ENCODE data around the gene AHCYL2.
"Not testable (repeated sequence)": the region's sequence is repeated elsewhere in the genome, so short reads cannot be mapped to it uniquely, and the experiment has no call there.

Gene AHCYL2

DNA sequence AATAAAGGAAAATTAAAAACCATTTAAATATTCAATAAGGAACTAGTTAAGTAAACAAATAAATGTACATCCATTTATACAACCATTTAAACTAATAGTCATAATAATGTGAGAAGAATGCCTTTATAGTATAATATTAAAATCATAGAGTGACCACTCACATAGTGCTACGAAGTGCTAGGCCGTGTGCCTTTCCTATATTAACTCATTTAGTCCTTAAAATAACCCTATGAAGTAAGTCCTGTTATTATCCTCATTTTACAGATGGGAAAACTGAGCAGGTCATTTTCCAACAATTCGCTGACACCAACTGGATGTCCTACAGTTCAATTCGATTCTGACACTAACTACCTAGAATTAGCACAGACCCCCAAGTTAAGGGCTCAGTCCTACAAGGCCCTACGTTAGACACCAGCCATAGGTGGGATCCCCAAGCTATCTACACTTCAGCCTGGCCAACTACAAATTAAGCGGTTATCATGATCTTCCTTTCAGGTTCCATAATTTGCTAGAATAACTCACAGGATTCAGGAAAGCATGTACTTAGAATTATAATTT, 213.5 kb downstream of the AHCYL2 start:
- peaks cover 4% of the 10 kb centered on the region for H3K27me3 ChIP-seq (ENCODE audit: control insufficient read depth, insufficient read depth, low read length)
- H3K27ac ChIP-seq (ENCODE audit: low read depth, low read length) = no peak overlapping the region
- H3K9ac ChIP-seq (ENCODE audit: low read length) = no peak overlapping the region
- no peaks in the 10 kb centered on the region for H3K36me3 ChIP-seq (ENCODE audit: control insufficient read depth, insufficient read depth, low read length)
- no peak overlapping the region for H3K4me3 ChIP-seq (ENCODE audit: low read length)
- H3K4me1 ChIP-seq (ENCODE audit: control insufficient read depth, insufficient read depth, low read length) = no peaks in the 10 kb centered on the region

DNA sequence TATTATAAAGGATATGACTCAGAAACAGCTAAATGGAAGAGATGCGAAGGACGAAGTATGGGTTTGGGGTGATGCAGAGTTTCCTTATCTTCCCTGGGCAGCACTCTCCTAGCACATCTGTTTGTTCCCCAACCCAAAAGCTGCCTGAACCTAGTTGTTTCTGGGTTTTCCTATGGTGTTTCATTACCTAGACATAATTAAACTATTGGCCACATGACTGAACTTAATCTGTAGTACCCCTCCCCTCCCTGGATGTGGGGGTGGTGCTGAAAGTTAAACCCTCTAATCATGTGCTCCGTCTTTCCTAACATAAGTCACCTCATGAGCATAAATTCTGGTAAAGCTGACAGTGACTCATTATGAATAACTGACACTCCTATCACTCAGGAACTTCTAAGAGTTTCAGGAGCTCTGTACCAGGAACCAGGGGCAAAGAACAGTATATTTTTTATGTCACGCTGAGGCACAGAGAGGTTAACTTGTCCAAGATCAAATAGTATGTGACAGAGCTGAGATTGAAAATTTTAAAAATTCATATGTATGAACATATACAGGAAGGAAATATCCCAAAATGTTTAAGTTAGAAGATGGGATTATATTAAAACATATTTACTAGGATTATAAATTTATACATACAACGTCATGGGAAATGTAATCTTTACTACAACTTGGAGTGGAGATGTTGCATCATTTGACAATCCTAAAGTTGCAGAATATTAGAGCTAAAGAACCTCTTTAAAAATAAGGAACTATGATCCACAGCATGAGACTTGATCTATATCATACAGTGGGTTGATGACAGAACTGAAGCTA, 214.2 kb downstream of the AHCYL2 start:
- H3K4me3 ChIP-seq (ENCODE audit: low read length) = no peak overlapping the region
- no peak overlapping the region for H3K9ac ChIP-seq (ENCODE audit: low read length)
- H3K36me3 ChIP-seq (ENCODE audit: control insufficient read depth, insufficient read depth, low read length) = no peaks in the 10 kb centered on the region
- H3K27ac ChIP-seq (ENCODE audit: low read depth, low read length) = no peak overlapping the region
- H3K4me1 ChIP-seq (ENCODE audit: control insufficient read depth, insufficient read depth, low read length) = no peaks in the 10 kb centered on the region
- peaks cover 4% of the 10 kb centered on the region for H3K27me3 ChIP-seq (ENCODE audit: control insufficient read depth, insufficient read depth, low read length)

DNA sequence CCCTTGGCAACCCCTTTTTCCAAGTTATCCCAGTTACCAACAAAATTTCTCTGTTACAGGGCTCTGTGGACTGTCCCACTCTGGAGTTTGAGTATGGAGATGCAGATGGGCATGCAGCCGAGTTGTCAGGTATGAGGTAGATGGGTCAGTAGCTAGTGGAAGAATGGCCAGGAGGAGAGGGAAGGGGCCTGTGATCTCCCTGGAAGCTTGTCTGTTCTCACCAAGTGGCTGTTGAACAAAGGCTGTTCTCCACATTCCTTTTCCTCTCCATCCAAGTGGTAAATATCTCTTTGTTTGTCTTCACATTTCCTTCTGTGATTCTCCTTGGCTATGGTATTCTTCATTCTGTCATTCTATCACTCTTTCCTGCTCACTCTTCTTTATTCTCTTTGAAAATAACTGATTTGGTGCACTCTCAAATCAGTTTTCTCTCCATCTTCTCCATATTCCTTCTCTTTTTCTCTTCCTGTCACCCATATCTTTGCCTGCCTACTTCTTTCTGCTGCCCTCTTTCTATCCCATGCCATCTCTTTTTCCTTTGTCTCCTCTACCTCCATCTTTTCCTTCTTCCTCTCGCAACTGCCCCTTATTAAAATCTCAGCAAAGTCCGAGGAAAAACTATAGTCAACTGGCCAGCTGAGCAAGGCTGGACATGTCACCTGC, 215.3 kb downstream of the AHCYL2 start:
- H3K4me3 ChIP-seq (ENCODE audit: low read length) = no peak overlapping the region
- H3K27me3 ChIP-seq (ENCODE audit: control insufficient read depth, insufficient read depth, low read length) = peaks cover 4% of the 10 kb centered on the region
- no peaks in the 10 kb centered on the region for H3K36me3 ChIP-seq (ENCODE audit: control insufficient read depth, insufficient read depth, low read length)
- H3K27ac ChIP-seq (ENCODE audit: low read depth, low read length) = no peak overlapping the region
- no peaks in the 10 kb centered on the region for H3K4me1 ChIP-seq (ENCODE audit: control insufficient read depth, insufficient read depth, low read length)
- H3K9ac ChIP-seq (ENCODE audit: low read length) = no peak overlapping the region

DNA sequence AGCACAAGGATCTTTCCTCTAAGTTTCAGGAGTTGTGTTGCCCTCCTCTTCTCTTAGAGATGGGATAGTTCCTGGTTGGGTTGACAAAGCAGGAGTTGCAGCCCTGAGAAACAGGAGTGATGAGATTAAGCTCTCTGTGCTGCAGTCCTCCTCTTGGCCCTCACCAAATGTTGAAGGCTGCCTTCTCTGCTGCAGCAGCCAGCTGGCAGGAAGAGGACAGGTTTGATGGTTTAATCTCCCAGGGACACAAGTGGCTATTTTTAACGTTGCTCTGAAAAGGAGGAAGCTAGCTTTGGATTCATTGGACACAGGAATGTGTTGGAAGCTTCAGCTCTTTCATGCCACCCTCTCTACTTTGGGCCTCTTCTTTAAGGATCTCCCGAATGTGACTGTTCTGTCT, 218.8 kb downstream of the AHCYL2 start:
- H3K4me1 ChIP-seq (ENCODE audit: control insufficient read depth, insufficient read depth, low read length) = no peaks in the 10 kb centered on the region
- no peaks in the 10 kb centered on the region for H3K36me3 ChIP-seq (ENCODE audit: control insufficient read depth, insufficient read depth, low read length)
- H3K9ac ChIP-seq (ENCODE audit: low read length) = no peak overlapping the region
- H3K27me3 ChIP-seq (ENCODE audit: control insufficient read depth, insufficient read depth, low read length) = no peaks in the 10 kb centered on the region
- H3K4me3 ChIP-seq (ENCODE audit: low read length) = no peak overlapping the region
- no peak overlapping the region for H3K27ac ChIP-seq (ENCODE audit: low read depth, low read length)

DNA sequence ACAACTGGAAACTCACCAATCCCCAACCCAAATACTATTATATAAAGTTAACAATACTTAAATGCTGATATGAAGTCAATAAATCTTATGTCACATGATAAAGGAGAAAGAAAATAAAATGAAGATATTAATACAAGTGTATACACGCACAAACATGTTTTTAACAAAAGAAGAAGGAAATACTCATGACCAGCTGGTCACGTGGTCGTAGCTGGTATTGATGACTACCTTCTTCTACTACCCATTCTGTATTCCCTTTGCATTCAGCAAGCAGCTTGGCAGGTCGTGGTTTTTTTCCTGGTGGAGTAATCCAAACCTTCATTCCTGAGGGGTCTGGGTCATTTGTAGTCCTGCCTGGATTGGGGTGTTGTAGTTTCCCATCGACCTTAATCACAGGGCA, 219.9 kb downstream of the AHCYL2 start:
- H3K4me3 ChIP-seq (ENCODE audit: low read length); H3K4me1 ChIP-seq (ENCODE audit: control insufficient read depth, insufficient read depth, low read length); H3K27me3 ChIP-seq (ENCODE audit: control insufficient read depth, insufficient read depth, low read length); H3K27ac ChIP-seq (ENCODE audit: low read depth, low read length); H3K36me3 ChIP-seq (ENCODE audit: control insufficient read depth, insufficient read depth, low read length); H3K9ac ChIP-seq (ENCODE audit: low read length): not testable (repeated sequence)

DNA sequence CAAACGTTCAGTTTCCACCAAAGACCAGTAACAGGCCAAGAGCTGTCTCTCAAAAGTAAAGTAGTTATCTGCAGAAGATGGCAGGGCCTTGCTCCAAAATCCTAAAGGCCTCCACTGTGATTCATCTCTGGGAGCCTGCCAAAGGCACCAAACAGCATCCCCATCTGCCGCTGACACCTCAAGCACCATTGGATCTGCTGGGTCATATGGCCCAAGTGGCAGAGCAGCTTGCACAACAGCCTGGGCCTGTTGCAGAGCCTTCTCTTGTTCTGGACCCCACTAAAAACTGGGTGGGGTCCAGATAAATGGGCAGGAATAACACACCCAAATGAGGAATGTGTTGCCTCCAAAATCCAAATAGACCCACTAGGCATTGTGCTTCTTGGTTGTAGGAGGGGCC, 222.1 kb downstream of the AHCYL2 start:
- not testable (repeated sequence) for H3K4me1 ChIP-seq (ENCODE audit: control insufficient read depth, insufficient read depth, low read length); H3K4me3 ChIP-seq (ENCODE audit: low read length)

DNA sequence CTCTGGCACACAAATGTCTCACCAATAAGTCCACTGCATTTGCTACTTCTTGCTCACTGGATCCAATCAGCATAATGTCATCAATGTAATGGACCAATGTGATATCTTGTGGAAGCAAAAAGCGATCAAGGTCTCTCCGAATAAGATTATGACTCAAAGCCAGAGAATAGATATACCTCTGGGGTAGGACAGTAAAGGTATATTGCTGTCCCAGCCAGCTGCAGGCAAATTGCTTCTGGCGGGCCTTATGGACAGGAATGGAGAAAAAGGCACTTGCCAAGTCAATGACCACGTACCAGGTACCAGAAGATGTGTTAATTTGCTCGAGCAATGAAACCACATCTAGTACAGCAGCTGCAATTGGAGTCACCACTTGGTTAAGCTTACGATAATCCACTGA, 222.6 kb downstream of the AHCYL2 start:
- H3K4me3 ChIP-seq (ENCODE audit: low read length); H3K4me1 ChIP-seq (ENCODE audit: control insufficient read depth, insufficient read depth, low read length); H3K36me3 ChIP-seq (ENCODE audit: control insufficient read depth, insufficient read depth, low read length); H3K27ac ChIP-seq (ENCODE audit: low read depth, low read length); H3K27me3 ChIP-seq (ENCODE audit: control insufficient read depth, insufficient read depth, low read length); H3K9ac ChIP-seq (ENCODE audit: low read length): not testable (repeated sequence)

More for the DNA sequence above, 222.1 kb downstream of the AHCYL2 start:
- not testable (repeated sequence) for H3K27ac ChIP-seq (ENCODE audit: low read depth, low read length); H3K9ac ChIP-seq (ENCODE audit: low read length); H3K36me3 ChIP-seq (ENCODE audit: control insufficient read depth, insufficient read depth, low read length); H3K27me3 ChIP-seq (ENCODE audit: control insufficient read depth, insufficient read depth, low read length)

DNA sequence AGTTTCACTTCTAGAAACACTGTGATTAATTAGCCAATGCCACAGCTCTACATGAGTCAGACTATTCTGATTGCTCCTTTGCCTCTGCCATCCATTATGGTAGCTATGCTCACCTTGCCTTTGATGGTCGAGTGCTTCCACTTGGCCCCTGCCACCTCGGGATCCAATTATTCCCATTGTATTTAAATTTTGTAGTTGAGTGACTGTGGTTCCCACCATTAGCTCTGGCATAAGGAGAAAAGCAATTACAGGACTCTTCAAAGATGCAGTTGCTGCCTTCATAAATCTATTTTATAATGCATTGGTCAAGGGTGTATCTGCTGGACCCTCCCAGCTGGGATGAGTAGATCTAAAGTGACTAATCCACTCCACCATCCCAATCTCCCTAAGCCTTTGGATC, 223.8 kb downstream of the AHCYL2 start:
- H3K9ac ChIP-seq (ENCODE audit: low read length); H3K27ac ChIP-seq (ENCODE audit: low read depth, low read length); H3K27me3 ChIP-seq (ENCODE audit: control insufficient read depth, insufficient read depth, low read length); H3K4me1 ChIP-seq (ENCODE audit: control insufficient read depth, insufficient read depth, low read length); H3K4me3 ChIP-seq (ENCODE audit: low read length); H3K36me3 ChIP-seq (ENCODE audit: control insufficient read depth, insufficient read depth, low read length): not testable (repeated sequence)

DNA sequence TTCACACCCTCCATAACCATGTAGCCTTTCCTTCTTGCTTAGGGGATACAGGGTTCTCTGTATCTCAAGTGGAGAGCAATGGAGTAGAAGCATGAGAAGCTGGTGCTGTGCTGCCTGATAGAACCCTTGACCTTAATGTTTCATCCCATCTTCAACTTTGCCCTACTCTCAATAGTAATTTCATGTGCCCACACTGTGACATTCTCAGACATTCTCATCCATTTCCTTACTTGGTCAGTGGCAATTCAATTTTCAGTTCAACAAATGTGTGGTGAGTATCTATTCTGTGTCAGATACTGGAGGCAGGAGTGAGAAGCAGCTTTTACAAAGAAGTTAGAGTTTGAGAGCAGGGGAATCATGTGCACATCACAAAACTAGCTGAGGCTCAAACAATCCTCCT, 225.5 kb downstream of the AHCYL2 start:
- Histone ChIP-seq H3K9ac (ENCODE audit: low read length) (no peak overlapping the region), H3K27me3 (ENCODE audit: control insufficient read depth, insufficient read depth, low read length) (no peaks in the 10 kb centered on the region), H3K4me3 (ENCODE audit: low read length) (no peak overlapping the region), H3K4me1 (ENCODE audit: control insufficient read depth, insufficient read depth, low read length) (no peaks in the 10 kb centered on the region), H3K27ac (ENCODE audit: low read depth, low read length) (no peak overlapping the region), H3K36me3 (ENCODE audit: control insufficient read depth, insufficient read depth, low read length) (no peaks in the 10 kb centered on the region)

DNA sequence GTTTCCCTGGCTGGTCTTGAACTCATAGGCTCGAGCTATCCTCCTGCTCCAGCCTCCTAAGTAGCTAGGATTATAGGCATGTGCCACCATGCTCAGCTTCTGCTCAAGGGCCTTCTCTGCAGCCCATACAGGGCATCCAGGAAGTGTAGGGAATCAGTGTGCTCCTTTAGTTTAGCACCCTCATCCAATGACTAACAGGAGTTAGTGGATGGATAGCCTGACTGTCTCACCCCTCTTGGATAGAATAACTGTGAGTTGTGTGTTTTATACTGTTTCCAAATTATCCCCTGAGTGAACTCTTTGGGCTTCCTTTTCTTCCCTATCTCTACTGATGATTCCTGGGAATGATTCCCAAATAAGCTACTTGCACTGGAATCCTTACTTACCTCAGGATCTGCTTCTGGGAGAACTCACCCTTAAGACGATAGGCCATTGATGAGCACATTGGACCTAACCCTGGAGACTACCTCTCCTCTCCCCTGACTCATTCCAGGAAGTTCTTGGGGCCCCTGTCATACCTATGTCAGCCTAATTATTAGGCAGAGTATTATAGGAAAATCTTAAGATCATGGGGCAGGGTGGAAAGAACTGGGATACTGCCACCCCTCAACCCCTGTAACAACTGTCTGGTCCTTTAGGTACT, 227.9 kb downstream of the AHCYL2 start:
- H3K36me3 ChIP-seq (ENCODE audit: control insufficient read depth, insufficient read depth, low read length) = no peaks in the 10 kb centered on the region
- no peak overlapping the region for H3K27ac ChIP-seq (ENCODE audit: low read depth, low read length)
- H3K27me3 ChIP-seq (ENCODE audit: control insufficient read depth, insufficient read depth, low read length) = no peaks in the 10 kb centered on the region
- no peaks in the 10 kb centered on the region for H3K4me1 ChIP-seq (ENCODE audit: control insufficient read depth, insufficient read depth, low read length)
- no peak overlapping the region for H3K4me3 ChIP-seq (ENCODE audit: low read length)
- no peak overlapping the region for H3K9ac ChIP-seq (ENCODE audit: low read length)

DNA sequence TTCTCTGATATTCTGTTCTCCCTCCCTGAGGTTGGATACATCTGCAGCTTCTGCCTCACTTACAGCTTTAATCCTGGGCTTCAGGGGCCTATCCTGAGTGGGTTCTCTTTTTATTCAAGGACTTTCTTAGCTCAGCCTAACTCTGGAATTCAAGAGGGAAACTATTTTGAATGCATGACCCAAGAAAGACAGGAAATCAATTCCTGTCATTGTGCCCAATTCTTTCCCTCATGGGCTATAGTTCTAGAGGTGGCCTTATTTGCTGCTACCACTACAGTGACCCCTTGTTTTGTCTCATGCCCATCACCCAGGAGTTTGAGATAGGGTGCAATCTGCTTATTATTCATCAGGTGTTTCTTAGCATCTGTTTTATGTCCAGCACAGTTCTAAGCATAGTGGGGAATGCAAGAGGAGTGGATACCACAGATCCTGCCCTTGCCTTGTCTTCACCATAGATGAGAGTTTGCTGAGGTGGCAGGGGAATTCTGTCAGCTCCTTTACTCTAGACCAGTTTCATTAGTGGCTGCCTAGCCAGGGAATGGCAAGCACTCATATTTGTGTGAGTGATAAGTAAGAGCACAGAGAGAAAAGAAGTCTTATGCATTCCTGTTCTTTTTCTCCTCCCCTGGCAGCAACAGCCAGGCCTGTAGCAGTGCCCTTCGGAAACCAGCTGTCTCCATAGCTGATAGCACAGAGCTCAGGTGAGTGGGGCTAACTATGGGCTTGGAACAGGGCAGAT, 228.8 kb downstream of the AHCYL2 start:
- no peaks in the 10 kb centered on the region for H3K4me1 ChIP-seq (ENCODE audit: control insufficient read depth, insufficient read depth, low read length)
- no peak overlapping the region for H3K9ac ChIP-seq (ENCODE audit: low read length)
- no peak overlapping the region for H3K4me3 ChIP-seq (ENCODE audit: low read length)
- no peaks in the 10 kb centered on the region for H3K27me3 ChIP-seq (ENCODE audit: control insufficient read depth, insufficient read depth, low read length)
- H3K36me3 ChIP-seq (ENCODE audit: control insufficient read depth, insufficient read depth, low read length) = no peaks in the 10 kb centered on the region
- no peak overlapping the region for H3K27ac ChIP-seq (ENCODE audit: low read depth, low read length)

DNA sequence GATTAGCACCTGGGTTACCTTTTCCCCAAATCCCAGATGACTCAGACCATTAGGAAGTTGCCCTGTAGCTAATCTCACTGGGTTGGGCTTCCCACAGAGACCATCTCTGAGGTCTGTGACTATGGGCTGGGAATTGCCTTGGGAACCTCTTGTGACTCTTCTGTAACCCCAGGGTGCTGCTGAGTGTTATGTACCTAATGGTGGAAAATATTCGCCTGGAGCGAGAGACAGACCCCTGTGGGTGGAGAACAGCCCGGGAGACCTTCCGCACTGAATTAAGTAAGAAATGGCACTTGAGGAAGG, 229.4 kb downstream of the AHCYL2 start:
- Histone ChIP-seq H3K9ac (ENCODE audit: low read length) (no peak overlapping the region), H3K4me1 (ENCODE audit: control insufficient read depth, insufficient read depth, low read length) (no peaks in the 10 kb centered on the region), H3K36me3 (ENCODE audit: control insufficient read depth, insufficient read depth, low read length) (no peaks in the 10 kb centered on the region), H3K27ac (ENCODE audit: low read depth, low read length) (no peak overlapping the region), H3K4me3 (ENCODE audit: low read length) (no peak overlapping the region), H3K27me3 (ENCODE audit: control insufficient read depth, insufficient read depth, low read length) (no peaks in the 10 kb centered on the region)

All from rectal smooth muscle tissue (tissue), 1 donor.